ENCODE measurements around the gene ST3GAL5. TPM values are rescaled to one million over a fixed set of nuclear protein-coding genes. Genes with fewer than 3 reads are reported as not detected.

ST3GAL5 gene
- total RNA-seq, 2 experiments from 2014 or later = 36.3 to 36.8 TPM

DNA sequence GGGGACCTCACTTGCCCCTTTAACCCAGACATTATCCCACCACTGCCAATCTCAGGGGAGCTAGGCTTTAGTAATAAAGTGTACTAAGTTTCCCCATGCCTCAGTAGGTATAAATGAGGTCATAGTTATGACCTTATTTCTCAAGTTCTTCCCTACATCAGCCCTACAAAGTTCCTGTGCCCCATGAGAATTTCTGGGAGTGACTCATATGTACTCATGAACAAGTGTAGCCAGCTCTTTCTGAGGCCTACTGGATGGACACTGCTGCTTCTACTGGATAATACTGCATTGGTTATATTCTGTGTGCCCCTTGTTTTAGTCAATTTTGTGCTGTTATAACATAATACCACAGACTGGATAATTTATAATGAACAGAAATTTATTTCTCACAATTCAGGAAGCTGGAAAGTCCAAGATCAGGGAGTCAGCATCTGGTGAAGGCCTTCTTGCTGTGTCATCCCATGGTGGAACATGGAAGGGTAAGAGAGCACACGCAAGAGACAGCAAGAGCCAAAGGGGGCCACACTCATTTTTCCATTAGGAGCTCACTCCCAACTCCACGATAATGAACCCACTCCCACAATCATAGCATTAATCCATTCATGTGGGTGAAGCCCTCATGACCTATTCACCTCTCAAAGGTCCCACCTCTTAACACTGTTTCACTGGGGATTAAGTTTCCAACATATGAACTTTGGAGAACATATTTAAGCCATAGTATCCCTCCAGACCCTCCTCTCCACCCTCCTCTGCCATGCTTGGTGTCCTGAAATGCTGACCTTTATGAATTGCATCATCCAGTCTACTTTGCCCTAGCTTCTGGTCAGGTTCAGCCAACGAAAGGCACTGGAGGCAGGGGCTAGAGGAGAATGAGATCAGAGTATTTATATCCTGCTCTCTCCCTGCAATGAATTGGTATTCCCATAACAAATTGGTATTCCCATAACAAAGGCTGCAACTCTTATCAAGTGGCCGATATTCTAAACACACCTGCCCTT, 25.4 kb upstream of the ST3GAL5 start:
- Mint-ChIP-seq H3K9me3 (peaks cover 2% of the 10 kb centered on the region), H3K4me1 (no peaks in the 10 kb centered on the region), H3K27me3 (no peaks in the 10 kb centered on the region), H3K27ac (no peak overlapping the region), H3K36me3 (ENCODE audit: low read depth) (no peaks in the 10 kb centered on the region), H3K4me3 (no peak overlapping the region)
- DNase-seq = no peak
- POLR2A ChIA-PET = no interaction called here
- CTCF ChIA-PET = interaction anchor here (0.5 to 1.4 kb wide), 2 partner anchors 48 to 67 kb away, joined by 3 to 5 read pairs; no protein-coding TSS in a partner anchor

DNA sequence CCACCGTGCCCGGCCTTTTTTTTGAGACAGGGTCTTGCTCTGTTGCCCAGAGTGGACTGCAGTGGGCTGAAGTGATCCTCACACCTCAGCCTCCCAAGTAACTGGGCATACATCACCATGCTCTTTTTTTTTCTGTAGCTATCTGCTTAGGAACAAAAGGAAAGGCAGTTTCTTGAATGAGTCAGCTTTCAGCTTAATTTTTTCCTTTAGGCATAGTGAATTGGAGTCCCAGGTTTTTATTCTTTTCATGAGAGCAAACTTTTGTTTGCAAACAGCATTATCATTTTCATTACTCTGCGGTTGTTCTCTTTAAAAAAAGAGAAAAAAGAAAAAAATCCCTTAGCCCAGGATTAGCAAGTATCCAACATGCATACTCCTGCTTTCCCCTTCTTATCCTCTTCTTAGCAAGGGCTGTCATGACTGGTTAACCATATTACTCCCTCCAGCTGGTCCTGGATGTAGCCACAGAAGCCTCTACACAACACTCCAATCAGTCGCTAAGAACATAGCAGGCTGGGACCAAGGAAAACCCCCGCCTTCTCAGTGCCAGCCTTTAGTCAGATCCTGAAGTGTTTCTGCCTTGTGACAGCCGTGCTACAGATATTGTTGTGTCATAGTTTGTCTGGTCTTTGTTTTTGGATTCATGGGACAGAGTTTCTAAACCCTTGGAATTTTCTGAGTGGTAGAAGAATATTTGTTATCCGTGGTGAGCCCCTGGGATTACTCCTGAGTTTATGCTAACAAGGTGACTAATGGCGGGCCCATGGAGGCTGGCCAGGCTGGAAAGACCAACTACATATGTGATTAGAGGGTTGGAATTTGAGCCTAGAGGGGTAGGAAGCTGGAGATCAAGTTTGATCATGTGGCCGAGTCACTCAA, 23.3 kb upstream of the ST3GAL5 start:
- Mint-ChIP-seq H3K27ac (no peak overlapping the region), H3K4me3 (no peak overlapping the region), H3K36me3 (ENCODE audit: low read depth) (no peaks in the 10 kb centered on the region), H3K9me3 (peaks cover 2% of the 10 kb centered on the region), H3K4me1 (no peaks in the 10 kb centered on the region), H3K27me3 (no peaks in the 10 kb centered on the region)
- ChIA-PET POLR2A (no interaction called here), CTCF (interaction anchor here (1.2 to 2.0 kb wide), 4 partner anchors 13 to 47 kb away, joined by 3 to 6 read pairs (median 4); partner anchors contain the start of gene ST3GAL5)
- no peak for DNase-seq

DNA sequence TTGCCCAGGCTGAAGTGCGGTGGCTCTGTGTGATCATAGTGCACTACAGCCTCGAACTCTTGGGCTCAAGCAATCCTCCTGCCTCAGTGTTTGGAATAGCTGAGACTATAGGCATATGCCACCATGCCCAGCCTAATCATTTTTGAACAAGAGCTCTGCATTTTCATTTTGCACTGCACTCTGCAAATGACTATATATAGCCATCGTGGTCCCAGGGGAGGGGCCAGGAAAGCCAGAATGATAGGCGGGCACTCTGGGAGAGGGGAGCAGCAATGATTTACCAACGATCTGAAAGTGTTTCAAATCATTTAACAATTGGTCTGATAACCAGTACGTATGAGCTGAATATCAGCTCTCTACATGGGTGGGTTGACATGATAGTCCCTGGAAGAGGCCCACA, 22.3 kb upstream of the ST3GAL5 start:
- Mint-ChIP-seq H3K27me3 (peaks cover 6% of the 10 kb centered on the region), H3K27ac (no peak overlapping the region), H3K4me1 (no peaks in the 10 kb centered on the region), H3K9me3 (peaks cover 2% of the 10 kb centered on the region), H3K36me3 (ENCODE audit: low read depth) (no peaks in the 10 kb centered on the region), H3K4me3 (no peak overlapping the region)
- ChIA-PET POLR2A (no interaction called here), CTCF (interaction anchor here (1.2 to 2.0 kb wide), 4 partner anchors 14 to 48 kb away, joined by 3 to 6 read pairs (median 4); partner anchors contain the start of gene ST3GAL5)
- DNase-seq = no peak

DNA sequence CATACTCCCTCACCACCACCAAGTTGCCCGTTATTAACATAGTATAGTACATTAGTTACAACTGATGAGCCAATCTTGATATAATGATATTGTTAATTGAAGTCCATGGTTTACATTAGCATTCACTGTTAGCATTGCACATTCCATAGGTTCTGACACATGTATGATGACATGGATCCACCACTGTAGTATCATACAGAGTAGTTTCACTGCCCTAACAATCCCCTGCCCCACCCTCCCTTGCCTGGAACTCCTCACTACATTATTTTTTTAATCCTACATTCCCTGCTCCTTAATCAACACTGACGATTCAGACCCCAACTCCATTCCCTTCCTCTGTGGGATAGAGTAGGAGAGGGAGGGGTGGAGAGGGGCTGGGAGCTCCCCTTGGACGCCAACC, 20.2 kb upstream of the ST3GAL5 start:
- Mint-ChIP-seq H3K36me3 (ENCODE audit: low read depth) (no peaks in the 10 kb centered on the region), H3K27ac (peak overlapping the region; percentile 22), H3K27me3 (peaks cover 8% of the 10 kb centered on the region), H3K4me3 (no peak overlapping the region), H3K4me1 (no peaks in the 10 kb centered on the region), H3K9me3 (peaks cover 2% of the 10 kb centered on the region)
- DNase-seq = no peak
- POLR2A ChIA-PET = no interaction called here
- CTCF ChIA-PET = interaction anchor here (1.7 kb wide), 1 partner anchor 10 kb away, joined by 4 read pairs; no protein-coding TSS in a partner anchor

DNA sequence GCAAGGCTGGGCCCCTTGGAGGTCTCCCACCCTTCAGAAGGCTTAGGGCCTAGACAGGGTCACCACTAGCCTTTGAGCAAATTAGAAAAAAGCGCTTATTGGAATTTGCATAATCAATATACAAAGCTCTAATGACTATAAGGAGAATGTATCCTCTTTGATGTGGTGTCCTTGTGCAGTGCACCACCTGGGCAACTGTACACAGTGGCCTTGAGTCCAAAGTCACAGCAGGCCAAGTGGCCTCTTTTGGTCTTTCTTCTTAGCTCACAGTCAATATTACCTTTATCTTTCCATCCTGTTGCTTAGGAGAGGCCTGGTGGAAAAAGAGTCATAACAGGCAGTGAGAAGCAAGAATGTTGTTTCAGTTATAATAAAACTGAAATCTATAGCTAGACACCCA, 19.7 kb upstream of the ST3GAL5 start:
- DNase-seq = no peak
- Mint-ChIP-seq H3K4me3 (no peak overlapping the region), H3K4me1 (no peaks in the 10 kb centered on the region), H3K27me3 (peaks cover 8% of the 10 kb centered on the region), H3K27ac (no peak overlapping the region), H3K36me3 (ENCODE audit: low read depth) (no peaks in the 10 kb centered on the region), H3K9me3 (peaks cover 2% of the 10 kb centered on the region)
- ChIA-PET CTCF (interaction anchor here (1.0 to 1.7 kb wide), 2 partner anchors 9 to 19 kb away, joined by 4 read pairs; no protein-coding TSS in a partner anchor), POLR2A (no interaction called here)

DNA sequence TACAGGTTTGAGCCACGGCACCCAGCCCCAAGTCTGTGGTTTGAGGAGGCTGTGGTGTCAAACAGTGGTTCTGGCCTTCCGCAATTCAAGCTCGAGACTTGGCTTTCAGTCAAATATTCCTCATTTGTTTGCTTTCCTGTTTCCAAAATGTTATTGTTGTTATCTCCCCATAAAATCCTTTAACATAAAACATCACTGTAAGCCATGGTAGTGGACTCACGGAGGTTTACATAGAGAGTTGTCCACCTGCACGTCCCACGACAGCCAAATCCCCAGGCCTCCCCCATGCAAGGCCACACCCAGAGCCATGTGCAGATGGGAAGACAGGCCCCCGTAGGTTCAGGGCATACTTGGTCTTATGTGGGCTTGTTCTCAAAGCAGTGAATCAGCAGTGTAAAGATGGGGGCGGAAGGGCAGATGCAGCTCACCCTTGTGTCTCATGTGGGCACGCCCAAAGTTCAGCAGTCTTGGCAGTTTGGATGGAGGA, 18.9 kb upstream of the ST3GAL5 start:
- POLR2A ChIA-PET = no interaction called here
- H3K9me3 Mint-ChIP-seq = no peaks in the 10 kb centered on the region
- no peaks in the 10 kb centered on the region for H3K36me3 Mint-ChIP-seq (ENCODE audit: low read depth)
- no peak for DNase-seq
- H3K27me3 Mint-ChIP-seq = peaks cover 8% of the 10 kb centered on the region
- peak overlapping the region; percentile 1 for H3K27ac Mint-ChIP-seq
- H3K4me1 Mint-ChIP-seq = no peaks in the 10 kb centered on the region
- H3K4me3 Mint-ChIP-seq = no peak overlapping the region
- CTCF ChIA-PET = interaction anchor here (1.0 kb wide), 1 partner anchor 18 kb away, joined by 4 read pairs; no protein-coding TSS in a partner anchor

GRCh38 chr2:85906748-85907147, 18.0 kb upstream of the ST3GAL5 start:
- ChIA-PET POLR2A (no interaction called here), CTCF (no interaction called here)
- H3K27ac Mint-ChIP-seq = peak overlapping the region; percentile 25

GRCh38 chr2:85905891-85906290, 17.1 kb upstream of the ST3GAL5 start:
- Mint-ChIP-seq H3K27ac (peak overlapping the region; percentile 10), H3K27me3 (peaks cover 8% of the 10 kb centered on the region), H3K9me3 (no peaks in the 10 kb centered on the region), H3K36me3 (ENCODE audit: low read depth) (no peaks in the 10 kb centered on the region), H3K4me1 (peaks cover 1% of the 10 kb centered on the region), H3K4me3 (no peak overlapping the region)
- CTCF ChIA-PET = no interaction called here
- POLR2A ChIA-PET = no interaction called here
- DNase-seq = no peak

More at GRCh38 chr2:85906748-85907147, 18.0 kb upstream of the ST3GAL5 start:
- no peak for DNase-seq
- Mint-ChIP-seq H3K36me3 (ENCODE audit: low read depth) (no peaks in the 10 kb centered on the region), H3K27me3 (peaks cover 8% of the 10 kb centered on the region), H3K9me3 (no peaks in the 10 kb centered on the region), H3K4me3 (no peak overlapping the region), H3K4me1 (no peaks in the 10 kb centered on the region)

- POLR2A ChIA-PET = no interaction called here
- CTCF ChIA-PET = no interaction called here
- Mint-ChIP-seq H3K27me3 (peaks cover 8% of the 10 kb centered on the region), H3K36me3 (ENCODE audit: low read depth) (no peaks in the 10 kb centered on the region), H3K4me1 (peaks cover 5% of the 10 kb centered on the region), H3K27ac (no peak overlapping the region), H3K4me3 (no peak overlapping the region), H3K9me3 (no peaks in the 10 kb centered on the region)
- no peak for DNase-seq
Observed at GRCh38 chr2:85905187-85905666, 16.4 kb upstream of the ST3GAL5 start.

DNA sequence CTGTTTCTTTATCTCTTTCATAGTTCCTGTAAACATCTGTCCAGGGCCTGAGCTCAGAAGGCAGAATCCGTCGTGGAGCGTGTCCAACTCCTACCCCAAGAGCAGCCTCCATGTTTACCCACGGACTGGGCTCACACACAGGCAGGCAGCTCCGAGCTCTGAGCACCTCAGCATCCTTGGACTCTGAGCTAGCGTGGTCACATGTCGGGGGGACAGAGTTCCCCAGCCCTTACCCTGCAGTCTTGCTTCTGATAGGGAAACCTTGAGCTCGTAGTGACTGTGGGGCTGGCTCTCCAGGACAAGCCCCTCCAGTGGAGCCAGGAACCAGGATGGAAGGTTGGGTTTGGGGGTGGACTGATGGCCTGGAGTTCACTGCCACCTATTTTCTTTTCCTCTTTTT, 15.1 kb upstream of the ST3GAL5 start:
- peaks cover 8% of the 10 kb centered on the region for H3K27me3 Mint-ChIP-seq
- H3K36me3 Mint-ChIP-seq (ENCODE audit: low read depth) = no peaks in the 10 kb centered on the region
- no peak for DNase-seq
- H3K4me1 Mint-ChIP-seq = peaks cover 11% of the 10 kb centered on the region
- CTCF ChIA-PET = interaction anchor here (0.6 to 1.8 kb wide), 5 partner anchors 9 to 133 kb away, joined by 3 to 8 read pairs (median 4); partner anchors contain the start of gene ST3GAL5
- no peaks in the 10 kb centered on the region for H3K9me3 Mint-ChIP-seq
- POLR2A ChIA-PET = no interaction called here
- no peak overlapping the region for H3K27ac Mint-ChIP-seq
- H3K4me3 Mint-ChIP-seq = no peak overlapping the region

GRCh38 chr2:85902496-85902895, 13.7 kb upstream of the ST3GAL5 start:
- H3K36me3 Mint-ChIP-seq (ENCODE audit: low read depth) = peaks cover 5% of the 10 kb centered on the region
- no peak overlapping the region for H3K4me3 Mint-ChIP-seq
- CTCF ChIA-PET = interaction anchor here (0.6 to 1.5 kb wide), 3 partner anchors 22 to 160 kb away, joined by 3 read pairs; no protein-coding TSS in a partner anchor
- POLR2A ChIA-PET = no interaction called here
- peaks cover 8% of the 10 kb centered on the region for H3K27me3 Mint-ChIP-seq
- H3K27ac Mint-ChIP-seq = no peak overlapping the region
- no peaks in the 10 kb centered on the region for H3K9me3 Mint-ChIP-seq
- H3K4me1 Mint-ChIP-seq = peaks cover 19% of the 10 kb centered on the region
- DNase-seq = no peak

GRCh38 chr2:85901155-85901554, 12.4 kb upstream of the ST3GAL5 start:
- ChIA-PET CTCF (interaction anchor here (3.7 kb wide), 1 partner anchor 12 kb away, joined by 18 read pairs; the partner anchor contains the start of gene ST3GAL5), POLR2A (no interaction called here)
- H3K4me1 Mint-ChIP-seq = peaks cover 19% of the 10 kb centered on the region
- no peak overlapping the region for H3K4me3 Mint-ChIP-seq
- no peaks in the 10 kb centered on the region for H3K9me3 Mint-ChIP-seq
- peaks cover 5% of the 10 kb centered on the region for H3K36me3 Mint-ChIP-seq (ENCODE audit: low read depth)
- H3K27ac Mint-ChIP-seq = no peak overlapping the region
- DNase-seq = no peak
- H3K27me3 Mint-ChIP-seq = peaks cover 3% of the 10 kb centered on the region

Measured in activated CD4-positive, alpha-beta T cell treated with anti-CD3 and anti-CD28 coated beads, Interleukin-2, amount 10 ng/mL, durations not matched to agents 7 days and 5 days (primary cell).